IMR-90 (cell line): ENCODE data around the gene LSMEM2. TPM values are rescaled to one million over a fixed set of nuclear protein-coding genes. Genes with fewer than 3 reads are reported as not detected.

ENCODE experiments used
- ATAC-seq: fragments of 200-7000 bp; cut with Tn5 transposase; 2 replicates; pipeline ENCODE4 v1.9.1; 2020; ENCODE audit warnings: low read depth, mild to moderate bottlenecking, moderate library complexity
- BruUV-seq: library from RNA; stranded (reverse); fragments of 400-500 nt; replicated peaks from 2 replicates; lab custom pipeline; 2021; lab: Mats Ljungman, UMichigan
- CTCF ChIA-PET: fragments of 300-600 bp; formaldehyde crosslinking; extraction: SDS; loops from one replicate; lab custom pipeline; 2021; ENCODE audit warnings: antibody characterized with exemption; lab: Yijun Ruan, JAX
- POLR2A ChIA-PET: fragments of 300-600 bp; sonication (Branson Sonifier 250); formaldehyde crosslinking; loops from one replicate; lab custom pipeline; 2022; ENCODE audit warnings: antibody characterized with exemption; ENCODE audit not compliant: unreplicated experiment; lab: Charles Lee
- DNase-seq: peaks from one replicate; pipeline ENCODE4 v3.0.0; 2013
- H2AFZ ChIP-seq: replicated peaks from 2 replicates; pipeline ENCODE3; 2013; ENCODE audit warnings: low read length, mild to moderate bottlenecking; ENCODE audit not compliant: poor library complexity
- H2AK5ac ChIP-seq: 2 replicates; pipeline ENCODE4 v1.6.1; 2013; ENCODE audit warnings: low read depth, low read length, inconsistent platforms
- H2AK9ac ChIP-seq: replicated peaks from 2 replicates; pipeline ENCODE3; 2013; ENCODE audit warnings: mild to moderate bottlenecking, low read depth, low read length, moderate library complexity; ENCODE audit not compliant: poor library complexity
- H2BK120ac ChIP-seq: 2 replicates; pipeline ENCODE4 v1.6.1; 2013; ENCODE audit warnings: low read depth, low read length, inconsistent platforms
- H2BK15ac ChIP-seq: 3 replicates; pipeline ENCODE4 v1.6.1; 2013; ENCODE audit warnings: low read depth, low read length, inconsistent platforms
- H2BK20ac ChIP-seq: 2 replicates; pipeline ENCODE4 v1.6.1; 2013; ENCODE audit warnings: low read depth, mild to moderate bottlenecking, inconsistent platforms, low read length, moderate library complexity
- H2BK5ac ChIP-seq: 2 replicates; pipeline ENCODE4 v1.6.1; 2013; ENCODE audit warnings: mild to moderate bottlenecking, low read depth, low read length, inconsistent platforms; ENCODE audit not compliant: poor library complexity, severe bottlenecking
- H3K14ac ChIP-seq: replicated peaks from 2 replicates; pipeline ENCODE4 v1.6.1; 2013; ENCODE audit warnings: low read depth, low read length, inconsistent platforms
- H3K18ac ChIP-seq: 2 replicates; pipeline ENCODE4 v1.6.1; 2013; ENCODE audit warnings: low read depth, low read length, control low read depth
- H3K23ac ChIP-seq: 2 replicates; pipeline ENCODE4 v1.6.1; 2013; ENCODE audit warnings: low read depth, low read length, inconsistent platforms
- H3K27ac ChIP-seq: 2 replicates; pipeline ENCODE4 v1.5.1; 2013; ENCODE audit warnings: mild to moderate bottlenecking, control low read depth, low read length; ENCODE audit not compliant: insufficient read depth
- H3K27me3 ChIP-seq: 2 replicates; pipeline ENCODE4 v1.6.1; 2013; ENCODE audit warnings: low read length; ENCODE audit not compliant: control insufficient read depth, insufficient read depth
- H3K36me3 ChIP-seq: 2 replicates; pipeline ENCODE4 v1.6.1; 2013; ENCODE audit warnings: low read length, mixed read lengths; ENCODE audit not compliant: control insufficient read depth, insufficient read depth
- H3K4ac ChIP-seq: 2 replicates; pipeline ENCODE4 v1.6.1; 2013; ENCODE audit warnings: low read depth, low read length, inconsistent platforms
- H3K4me1 ChIP-seq: 2 replicates; pipeline ENCODE4 v1.6.1; 2013; ENCODE audit warnings: low read length, mixed read lengths; ENCODE audit not compliant: control insufficient read depth, insufficient read depth
- H3K4me2 ChIP-seq: 2 replicates; pipeline ENCODE4 v1.6.1; 2013; ENCODE audit warnings: low read depth, mild to moderate bottlenecking, control low read depth, low read length, moderate library complexity
- H3K4me3 ChIP-seq: 2 replicates; pipeline ENCODE4 v1.5.1; 2013; ENCODE audit warnings: low read depth, mild to moderate bottlenecking, control low read depth, low read length, moderate library complexity; ENCODE audit not compliant: insufficient read depth
- H3K56ac ChIP-seq: 2 replicates; pipeline ENCODE4 v1.6.1; 2013; ENCODE audit warnings: low read length, inconsistent platforms; ENCODE audit not compliant: insufficient read depth; ENCODE audit errors: extremely low read depth
- H3K79me1 ChIP-seq, 2 experiments: 2 replicates each; pipeline ENCODE4 v1.6.1; 2013; ENCODE audit warnings: low read length in 2 of 2, inconsistent platforms in 1 of 2, low read depth in 1 of 2
- H3K9ac ChIP-seq: 2 replicates; pipeline ENCODE4 v1.6.1; 2013; ENCODE audit warnings: low read depth, low read length, control low read depth
- H3K9me1 ChIP-seq: 2 replicates; pipeline ENCODE4 v1.6.1; 2013; ENCODE audit warnings: low read length, inconsistent platforms; ENCODE audit not compliant: insufficient read depth
- H3K9me3 ChIP-seq: 2 replicates; pipeline ENCODE4 v1.6.1; 2013; ENCODE audit warnings: low read length; ENCODE audit not compliant: control insufficient read depth, insufficient read depth
- H4K20me1 ChIP-seq: 2 replicates; pipeline ENCODE4 v1.6.1; 2013; ENCODE audit warnings: low read length, inconsistent platforms; ENCODE audit not compliant: insufficient read depth
- H4K5ac ChIP-seq: 2 replicates; pipeline ENCODE4 v1.6.1; 2013; ENCODE audit warnings: mild to moderate bottlenecking, low read depth, low read length, control low read depth
- H4K8ac ChIP-seq, 2 experiments: 2 replicates each; pipeline ENCODE4 v1.6.1; 2013; ENCODE audit warnings: low read depth in 2 of 2, low read length in 2 of 2, control low read depth in 1 of 2, inconsistent platforms in 1 of 2
- H4K91ac ChIP-seq: 2 replicates; pipeline ENCODE4 v1.6.1; 2013; ENCODE audit warnings: low read depth, low read length, inconsistent platforms; ENCODE audit not compliant: insufficient read depth
- BHLHE40 ChIP-seq: fragments of 150-350 bp; IDR thresholded peaks from 2 replicates; pipeline ENCODE4 v1.6.1; 2016; ENCODE audit warnings: mild to moderate bottlenecking, low read depth, low read length
- CEBPB ChIP-seq: IDR thresholded peaks from 2 replicates; pipeline ENCODE4 v1.6.1; 2012; ENCODE audit warnings: low read depth, low read length, improper control_type of control experiment
- CHD1 ChIP-seq: IDR thresholded peaks from 2 replicates; pipeline ENCODE4 v1.6.1; 2012; ENCODE audit warnings: low read depth, low read length, improper control_type of control experiment
- FOS ChIP-seq: fragments of 150-350 bp; IDR thresholded peaks from 2 replicates; pipeline ENCODE4 v1.6.1; 2016; ENCODE audit warnings: low read depth, low read length
- MAFK ChIP-seq: IDR thresholded peaks from 2 replicates; pipeline ENCODE4 v1.6.1; 2012; ENCODE audit warnings: low read depth, low read length, improper control_type of control experiment
- MAZ ChIP-seq: IDR thresholded peaks from 2 replicates; pipeline ENCODE4 v1.6.1; 2012; ENCODE audit warnings: low read depth, mild to moderate bottlenecking, low read length, improper control_type of control experiment, moderate library complexity, borderline replicate concordance
- MXI1 ChIP-seq: IDR thresholded peaks from 2 replicates; pipeline ENCODE4 v1.6.1; 2012; ENCODE audit warnings: low read depth, mild to moderate bottlenecking, low read length, moderate library complexity, borderline replicate concordance
- NFE2L2 ChIP-seq: fragments of 150-350 bp; IDR thresholded peaks from 2 replicates; pipeline ENCODE4 v1.6.1; 2016; ENCODE audit warnings: low read depth, mild to moderate bottlenecking, low read length
- POLR2A ChIP-seq: IDR thresholded peaks from 2 replicates; pipeline ENCODE4 v1.6.1; 2012; ENCODE audit warnings: mild to moderate bottlenecking, low read depth, low read length
- RAD21 ChIP-seq: IDR thresholded peaks from 2 replicates; pipeline ENCODE4 v1.6.1; 2012; ENCODE audit warnings: low read length, improper control_type of control experiment
- RFX5 ChIP-seq: IDR thresholded peaks from 2 replicates; pipeline ENCODE4 v1.8.0; 2012; ENCODE audit warnings: low read depth, mild to moderate bottlenecking, low read length, moderate library complexity
- SMC3 ChIP-seq: fragments of 150-350 bp; IDR thresholded peaks from 2 replicates; pipeline ENCODE4 v1.6.1; 2016; ENCODE audit warnings: low read depth, mild to moderate bottlenecking, antibody characterized with exemption, low read length, moderate library complexity
- WGBS, 2 experiments: methylation state at CpG; one replicate each; pipeline versions ENCODE4 v1.1.5 to v1.1.7; 2013; ENCODE audit warnings: missing lambda C conversion rate in 2 of 2; ENCODE audit not compliant: insufficient read length in 1 of 2; ENCODE audit errors: extremely low coverage in 2 of 2; 5-methylcytosine and 5-hydroxymethylcytosine counted together
- dilution Hi-C: fragments of 300-500 bp; cut with HindIII; formaldehyde crosslinking; loops from one replicate; pipeline ENCODE4 v1.14.3; 2018; ENCODE audit warnings: low sequenced_read_pairs; ENCODE audit not compliant: unreplicated experiment
- in situ Hi-C: fragments of 300-500 bp; cut with MboI; formaldehyde crosslinking; loops from 3 replicates; pipeline ENCODE4 v1.14.3; 2019; ENCODE audit warnings: low sequenced_read_pairs, inconsistent platforms, mixed read lengths
- intact Hi-C: fragments of 100-400 bp; cut with micrococcal nuclease; formaldehyde crosslinking; loops from 2 replicates; pipeline ENCODE4 v1.10.0; 2022
- polyA plus RNA-seq, 3 experiments: library from polyadenylated mRNA; depleted of rRNA; stranded (reverse); fragments of >200 nt; gene quantifications; 2 replicates each; pipeline ENCODE4 v1.2.3, GENCODE V29; 2012; ENCODE audit warnings: low replicate concordance in 1 of 3
- total RNA-seq: library from RNA; depleted of rRNA; stranded (reverse); fragments of >200 nt; gene quantifications from 2 replicates; pipeline ENCODE4 v1.2.3, GENCODE V29; 2012
- TF ChIP-seq, protein P1 (sequence below): conservative IDR thresholded peaks from 2 replicates; pipeline ENCODE4 v1.5.1; 2012; ENCODE audit warnings: mild to moderate bottlenecking, low read depth, low read length, improper control_type of control experiment
- TF ChIP-seq, protein P2 (sequence below): fragments of 150-350 bp; IDR thresholded peaks from 2 replicates; pipeline ENCODE4 v1.6.1; 2017; ENCODE audit warnings: mild to moderate bottlenecking, antibody characterized with exemption, low read length, low read depth

Gene LSMEM2
- total and polyA plus RNA-seq, 2 of the 4 experiments (the other 2 are of a cell fraction), result under 0.01 TPM; not detected in 1

DNA sequence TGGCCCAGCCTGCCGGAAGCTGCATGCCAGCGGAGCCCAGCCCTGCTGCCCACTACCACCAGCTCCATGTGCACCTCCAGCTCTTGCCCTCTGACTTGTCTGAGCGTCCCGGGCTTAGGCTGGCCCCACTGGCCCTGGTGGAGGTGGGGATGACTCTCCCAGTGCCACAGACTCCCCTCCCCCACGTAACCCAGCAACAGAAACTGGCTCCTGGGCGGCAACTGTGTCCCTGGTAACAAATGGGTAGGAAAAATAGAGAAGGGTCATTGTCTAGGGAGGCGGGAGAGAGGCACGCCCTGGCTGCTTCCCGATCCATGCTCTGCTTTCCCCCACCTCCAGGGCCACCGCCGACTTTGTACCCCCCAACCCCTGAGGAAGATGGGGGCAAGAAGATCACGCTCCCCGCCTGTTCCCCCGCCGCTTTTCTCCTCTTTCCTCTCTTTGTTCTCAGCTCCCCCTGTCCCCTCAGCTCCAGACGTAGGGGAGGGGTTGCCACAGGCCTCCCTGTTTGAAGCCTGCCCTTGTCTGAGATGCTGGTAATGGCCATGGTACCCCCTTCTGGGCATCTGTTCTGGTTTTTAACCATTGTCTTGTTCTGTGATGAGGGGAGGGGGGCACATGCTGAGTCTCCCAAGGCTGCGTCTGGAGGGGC is 20.7 kb upstream of the LSMEM2 start:
- Histone ChIP-seq H3K36me3 (peaks cover 42% of the 10 kb centered on the region), H2AFZ (no peak overlapping the region), H2BK5ac (no peak overlapping the region), H3K4ac (no peak overlapping the region), H3K9me3 (no peaks in the 10 kb centered on the region), H4K5ac (no peak overlapping the region), H2BK15ac (no peak overlapping the region), H3K18ac (no peak overlapping the region), H3K9me1 (peaks cover 7% of the 10 kb centered on the region; the same call in 1 of the 2 replicates), H3K56ac (no peak overlapping the region), H3K23ac (no peak overlapping the region), H3K4me3 (no peak overlapping the region), H4K91ac (no peak overlapping the region), H3K4me1 (peaks cover 17% of the 10 kb centered on the region), H3K27ac (no peak overlapping the region), H3K14ac (no peak overlapping the region), H4K8ac (no peak overlapping the region), H2BK20ac (no peak overlapping the region), H3K27me3 (no peaks in the 10 kb centered on the region), H3K9ac (no peak overlapping the region), H2AK9ac (no peak overlapping the region), H4K20me1 (peaks cover 30% of the 10 kb centered on the region), H3K79me1 (peaks cover 24 to 75% of the 10 kb centered on the region in 2 experiments), H2AK5ac (no peak overlapping the region), H2BK120ac (no peak overlapping the region), H3K4me2 (no peak overlapping the region)
- TF ChIP-seq NFE2L2 (no peak), RAD21 (no peak), CEBPB (no peak), MXI1 (no peak), RFX5 (no peak), MAFK (no peak), FOS (no peak), POLR2A (no peak), BHLHE40 (no peak), MAZ (no peak), CHD1 (no peak), SMC3 (no peak)
- TF ChIP-seq, protein P1, sequence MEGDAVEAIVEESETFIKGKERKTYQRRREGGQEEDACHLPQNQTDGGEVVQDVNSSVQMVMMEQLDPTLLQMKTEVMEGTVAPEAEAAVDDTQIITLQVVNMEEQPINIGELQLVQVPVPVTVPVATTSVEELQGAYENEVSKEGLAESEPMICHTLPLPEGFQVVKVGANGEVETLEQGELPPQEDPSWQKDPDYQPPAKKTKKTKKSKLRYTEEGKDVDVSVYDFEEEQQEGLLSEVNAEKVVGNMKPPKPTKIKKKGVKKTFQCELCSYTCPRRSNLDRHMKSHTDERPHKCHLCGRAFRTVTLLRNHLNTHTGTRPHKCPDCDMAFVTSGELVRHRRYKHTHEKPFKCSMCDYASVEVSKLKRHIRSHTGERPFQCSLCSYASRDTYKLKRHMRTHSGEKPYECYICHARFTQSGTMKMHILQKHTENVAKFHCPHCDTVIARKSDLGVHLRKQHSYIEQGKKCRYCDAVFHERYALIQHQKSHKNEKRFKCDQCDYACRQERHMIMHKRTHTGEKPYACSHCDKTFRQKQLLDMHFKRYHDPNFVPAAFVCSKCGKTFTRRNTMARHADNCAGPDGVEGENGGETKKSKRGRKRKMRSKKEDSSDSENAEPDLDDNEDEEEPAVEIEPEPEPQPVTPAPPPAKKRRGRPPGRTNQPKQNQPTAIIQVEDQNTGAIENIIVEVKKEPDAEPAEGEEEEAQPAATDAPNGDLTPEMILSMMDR, result no peak
- TF ChIP-seq, protein P2, sequence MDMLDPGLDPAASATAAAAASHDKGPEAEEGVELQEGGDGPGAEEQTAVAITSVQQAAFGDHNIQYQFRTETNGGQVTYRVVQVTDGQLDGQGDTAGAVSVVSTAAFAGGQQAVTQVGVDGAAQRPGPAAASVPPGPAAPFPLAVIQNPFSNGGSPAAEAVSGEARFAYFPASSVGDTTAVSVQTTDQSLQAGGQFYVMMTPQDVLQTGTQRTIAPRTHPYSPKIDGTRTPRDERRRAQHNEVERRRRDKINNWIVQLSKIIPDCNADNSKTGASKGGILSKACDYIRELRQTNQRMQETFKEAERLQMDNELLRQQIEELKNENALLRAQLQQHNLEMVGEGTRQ, result no peak
- in situ Hi-C loops (no loop called here), intact Hi-C loops (no loop called here), dilution Hi-C loops (no loop called here)
- POLR2A ChIA-PET, result no interaction called here
- no CpG with 5 or more reads among the region's 17 CpGs for WGBS, 2 experiments
- CTCF ChIA-PET, result interaction anchor here (1.2 to 2.1 kb wide), 3 partner anchors 10 to 11 kb away, joined by 3 to 6 read pairs (median 5); no protein-coding TSS in a partner anchor
- no TSS peak for BruUV-seq
- DNase-seq, result no peak
- no peak for ATAC-seq
